HepG2 (cell line): ENCODE results near the gene S100A5. TPM values are rescaled to one million over a fixed set of nuclear protein-coding genes. Genes with fewer than 3 reads are reported as not detected.

Experiments used
- BATF2 ChIP-seq: sonication (generic); formaldehyde crosslinking; IDR thresholded peaks from 2 replicates; pipeline ENCODE4 v1.8.0; 2022; ENCODE audit warnings: mild to moderate bottlenecking, missing genetic modification reagents, moderate library complexity
- BORCS8-MEF2B ChIP-seq: sonication (generic); formaldehyde crosslinking; IDR thresholded peaks from 2 replicates; pipeline ENCODE4 v1.8.0; 2022; ENCODE audit warnings: mild to moderate bottlenecking, missing genetic modification reagents
- E2F5 ChIP-seq: sonication (generic); formaldehyde crosslinking; conservative IDR thresholded peaks from 2 replicates; pipeline ENCODE4 v1.4.0; 2020; ENCODE audit warnings: missing genetic modification reagents
- ETV5 ChIP-seq: IDR thresholded peaks from 2 replicates; pipeline ENCODE4 v1.6.1; 2018; ENCODE audit warnings: missing biosample characterization, missing genetic modification reagents, inconsistent platforms, borderline replicate concordance
- HBP1 ChIP-seq: IDR thresholded peaks from 2 replicates; pipeline ENCODE4 v1.6.1; 2016; ENCODE audit warnings: low read depth, control low read depth
- HNF1A ChIP-seq, 2 experiments: sonication (generic) in 1 of 2; formaldehyde crosslinking in 1 of 2; IDR thresholded peaks; 2 replicates each; pipeline versions ENCODE4 v1.4.0 to v1.6.1; 2016 to 2020; ENCODE audit warnings: borderline replicate concordance in 1 of 2, low read depth in 1 of 2, mild to moderate bottlenecking in 1 of 2, missing genetic modification reagents in 1 of 2
- LBX2 ChIP-seq: sonication (generic); formaldehyde crosslinking; IDR thresholded peaks from 2 replicates; pipeline ENCODE4 v1.5.0; 2020; ENCODE audit warnings: missing genetic modification reagents, mild to moderate bottlenecking, borderline replicate concordance
- SP5 ChIP-seq: IDR thresholded peaks from 2 replicates; pipeline ENCODE4 v1.6.1; 2016; ENCODE audit warnings: low read depth, borderline replicate concordance
- TBP ChIP-seq: sonication (generic); formaldehyde crosslinking; IDR thresholded peaks from 2 replicates; pipeline ENCODE4 v1.5.0; 2020; ENCODE audit warnings: missing genetic modification reagents
- YEATS2 ChIP-seq: sonication (generic); formaldehyde crosslinking; IDR thresholded peaks from 2 replicates; pipeline ENCODE4 v1.4.0; 2020; ENCODE audit warnings: missing genetic modification reagents, borderline replicate concordance
- YY1 ChIP-seq: IDR thresholded peaks from 2 replicates; pipeline ENCODE4 v1.6.1; 2011; ENCODE audit warnings: low read length, low read depth, moderate library complexity, mild to moderate bottlenecking; ENCODE audit not compliant: insufficient read depth, insufficient replicate concordance
- ZBTB1 ChIP-seq: sonication (generic); formaldehyde crosslinking; IDR thresholded peaks from 2 replicates; pipeline ENCODE4 v1.4.0; 2020; ENCODE audit warnings: missing genetic modification reagents, borderline replicate concordance
- ZFP91 ChIP-seq: sonication (generic); formaldehyde crosslinking; IDR thresholded peaks from 2 replicates; pipeline ENCODE4 v1.9.0; 2022; ENCODE audit warnings: missing genetic modification reagents, mild to moderate bottlenecking, borderline replicate concordance
- ZNF619 ChIP-seq: sonication (generic); formaldehyde crosslinking; IDR thresholded peaks from 2 replicates; pipeline ENCODE4 v1.4.0; 2020; ENCODE audit warnings: mild to moderate bottlenecking, missing genetic modification reagents
- ZNF691 ChIP-seq: sonication (generic); formaldehyde crosslinking; IDR thresholded peaks from 2 replicates; pipeline ENCODE4 v1.4.0; 2020; ENCODE audit warnings: missing genetic modification reagents, low read depth, mild to moderate bottlenecking, borderline replicate concordance
- polyA plus RNA-seq, 8 experiments: library from polyadenylated mRNA; depleted of rRNA in 3 of 8; stranded (reverse) in 7 of 8; unstranded in 1 of 8; fragments of >200 nt; fragmentation: Illumina TruSeq in 4 of 8; extraction: Trizol in 4 of 8; gene quantifications; 2 replicates each; pipeline versions ENCODE4 v1.2.1 to v1.2.3, GENCODE V29; 2011 to 2016; ENCODE audit warnings: low read depth in 4 of 8, missing spikeins in 1 of 8, mixed read lengths in 1 of 8; ENCODE audit not compliant: insufficient read depth in 1 of 8
- total RNA-seq, 5 experiments: library from RNA; depleted of rRNA; stranded (reverse); fragments of >200 nt; fragmentation: Illumina TruSeq; extraction: Trizol; gene quantifications; 2 replicates each; pipeline ENCODE4 v1.2.3, GENCODE V29; 2016; ENCODE audit warnings: low read depth in 1 of 5

The S100A5 gene
- total and polyA plus RNA-seq, 2 of the 13 experiments (the other 11 are each of a cell fraction or from before 2014, with no cell fraction given) = not detected

GRCh38 chr1:153545067-153546055, 4.6 kb upstream of the S100A5 start, which contains the start of gene S100A4 (continued):
- 0 out of 2 replicates have a peak, but pooled peaks have one; percentile 31 for TF ChIP-seq E2F5 (CRISPR knock-in tag)
- no peak for TF ChIP-seq HNF1A (IDR thresholded peaks at IDR 0.05; ENCODE audit: low read depth)
- TF ChIP-seq HNF1A (CRISPR knock-in tag; IDR thresholded peaks at IDR 0.05; ENCODE audit: borderline replicate concordance) = peak; percentile 46; the same call in 1 of the 2 replicates
- peak; percentile 15; the same call in 1 of the 2 replicates for TF ChIP-seq ETV5 (CRISPR knock-in tag)
- TF ChIP-seq BORCS8-MEF2B (CRISPR knock-in tag) = peak; percentile 84; the same call in 1 of the 2 replicates
- peak; percentile 30; the same call in 1 of the 2 replicates for TF ChIP-seq YEATS2 (CRISPR knock-in tag)
- TF ChIP-seq ZNF619 (CRISPR knock-in tag) = no peak
- no peak for TF ChIP-seq TBP (CRISPR knock-in tag)
- TF ChIP-seq ZFP91 = peak; percentile 59; the same call in 1 of the 2 replicates
- TF ChIP-seq YY1 = peak; percentile 71
- TF ChIP-seq BATF2 (CRISPR knock-in tag) = no peak
- TF ChIP-seq HBP1 (CRISPR knock-in tag) = 0 out of 2 replicates have a peak, but pooled peaks have one; percentile 41
- TF ChIP-seq ZBTB1 (CRISPR knock-in tag) = no peak
- TF ChIP-seq LBX2 (CRISPR knock-in tag) = peak; percentile 35; the same call in 1 of the 2 replicates
- peak; percentile 79; the same call in 1 of the 2 replicates for TF ChIP-seq SP5 (CRISPR knock-in tag)
- TF ChIP-seq ZNF691 = no peak
